Stimulated activated CD4-positive, alpha-beta T cell treated with anti-CD3 and anti-CD28 coated beads, Interleukin-15, amount 100 ng/mL, for 1 hour (primary cell): ENCODE data around the gene RPL12.
A peak's percentile ranks its signal among the peaks of the same experiment; 100 is the strongest.

Experiments used
- DNase-seq, 2 donors: peaks; one replicate each; pipeline ENCODE4 v3.0.0-alpha.2; 2020; ENCODE audit warnings: low read depth in 1 of 2, low spot score in 1 of 2

Gene RPL12

DNA sequence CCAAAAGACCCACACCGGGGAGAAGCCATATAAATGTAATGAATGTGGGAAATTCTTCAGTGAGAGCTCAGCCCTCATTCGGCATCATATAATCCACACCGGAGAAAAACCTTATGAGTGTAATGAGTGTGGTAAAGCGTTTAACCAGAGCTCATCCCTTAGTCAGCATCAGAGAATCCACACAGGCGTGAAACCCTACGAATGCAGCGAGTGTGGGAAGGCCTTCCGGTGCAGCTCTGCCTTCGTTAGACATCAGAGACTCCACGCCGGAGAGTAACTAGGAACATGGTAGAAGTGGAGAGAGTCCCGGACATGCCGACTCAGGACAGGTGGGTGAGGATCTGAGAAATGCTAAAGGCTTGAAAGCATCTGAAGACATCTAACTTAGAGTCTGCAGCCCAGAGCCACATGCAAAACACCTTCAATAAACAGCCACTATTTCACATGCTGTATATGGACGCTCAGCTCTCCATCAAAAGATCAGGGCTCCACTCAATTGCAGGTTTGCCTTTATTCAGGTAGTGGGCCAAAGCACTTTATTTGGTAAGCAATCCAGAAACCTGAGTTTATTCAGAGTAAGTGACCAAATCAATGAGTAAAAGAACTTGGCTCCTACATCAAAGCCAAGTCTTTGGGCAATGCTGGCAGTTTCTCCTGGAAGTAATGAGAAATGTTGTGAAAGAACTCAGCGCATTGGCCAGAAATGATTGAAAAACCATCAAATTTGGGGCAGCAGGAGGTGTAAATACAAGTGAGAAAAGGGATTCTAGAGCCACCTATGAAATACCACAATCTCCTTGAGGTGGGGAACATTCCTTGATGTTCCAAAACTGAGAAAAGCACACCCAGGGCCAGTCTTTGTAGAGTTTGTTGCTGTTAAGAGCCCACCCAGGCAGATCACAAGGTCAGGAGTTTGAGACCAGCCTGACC is 6.0 kb downstream of the RPL12 start:
- no peak for DNase-seq

DNA sequence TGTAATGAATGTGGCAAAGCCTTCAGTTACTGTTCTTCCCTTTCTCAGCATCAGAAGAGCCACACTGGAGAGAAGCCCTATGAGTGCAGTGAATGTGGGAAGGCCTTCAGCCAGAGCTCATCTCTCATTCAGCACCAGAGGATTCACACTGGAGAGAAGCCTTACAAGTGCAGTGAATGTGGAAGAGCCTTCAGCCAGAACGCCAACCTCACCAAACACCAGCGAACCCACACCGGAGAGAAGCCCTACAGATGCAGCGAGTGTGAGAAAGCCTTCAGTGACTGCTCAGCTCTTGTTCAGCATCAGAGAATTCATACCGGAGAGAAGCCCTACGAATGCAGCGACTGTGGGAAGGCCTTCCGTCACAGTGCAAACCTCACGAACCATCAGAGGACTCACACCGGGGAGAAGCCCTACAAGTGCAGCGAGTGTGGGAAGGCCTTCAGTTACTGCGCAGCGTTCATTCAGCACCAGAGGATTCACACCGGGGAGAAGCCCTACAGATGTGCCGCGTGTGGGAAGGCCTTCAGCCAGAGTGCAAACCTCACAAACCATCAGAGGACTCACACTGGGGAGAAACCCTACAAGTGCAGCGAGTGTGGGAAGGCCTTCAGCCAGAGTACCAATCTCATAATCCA is 6.8 kb downstream of the RPL12 start:
- no peak for DNase-seq

DNA sequence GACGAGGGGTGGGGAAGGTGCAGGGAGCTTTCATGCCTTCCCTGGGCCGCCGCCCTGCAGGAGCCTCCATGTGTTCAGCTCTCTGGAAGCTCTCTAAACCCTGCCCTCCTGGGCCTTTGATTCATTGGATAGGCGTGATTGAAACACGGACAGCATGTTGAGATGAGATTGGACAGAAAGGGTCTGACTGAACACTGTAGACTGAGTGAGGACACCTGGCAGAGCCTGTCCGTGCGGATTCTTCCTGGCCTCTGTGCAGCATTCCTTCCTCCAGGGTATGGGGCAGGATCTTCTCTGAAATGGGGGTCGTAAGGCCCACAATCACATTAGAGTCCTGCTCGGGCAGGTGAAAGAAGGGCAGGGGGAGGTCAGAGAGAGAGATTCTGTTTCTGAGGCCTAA is 12.8 kb downstream of the RPL12 start:
- no peak for DNase-seq

DNA sequence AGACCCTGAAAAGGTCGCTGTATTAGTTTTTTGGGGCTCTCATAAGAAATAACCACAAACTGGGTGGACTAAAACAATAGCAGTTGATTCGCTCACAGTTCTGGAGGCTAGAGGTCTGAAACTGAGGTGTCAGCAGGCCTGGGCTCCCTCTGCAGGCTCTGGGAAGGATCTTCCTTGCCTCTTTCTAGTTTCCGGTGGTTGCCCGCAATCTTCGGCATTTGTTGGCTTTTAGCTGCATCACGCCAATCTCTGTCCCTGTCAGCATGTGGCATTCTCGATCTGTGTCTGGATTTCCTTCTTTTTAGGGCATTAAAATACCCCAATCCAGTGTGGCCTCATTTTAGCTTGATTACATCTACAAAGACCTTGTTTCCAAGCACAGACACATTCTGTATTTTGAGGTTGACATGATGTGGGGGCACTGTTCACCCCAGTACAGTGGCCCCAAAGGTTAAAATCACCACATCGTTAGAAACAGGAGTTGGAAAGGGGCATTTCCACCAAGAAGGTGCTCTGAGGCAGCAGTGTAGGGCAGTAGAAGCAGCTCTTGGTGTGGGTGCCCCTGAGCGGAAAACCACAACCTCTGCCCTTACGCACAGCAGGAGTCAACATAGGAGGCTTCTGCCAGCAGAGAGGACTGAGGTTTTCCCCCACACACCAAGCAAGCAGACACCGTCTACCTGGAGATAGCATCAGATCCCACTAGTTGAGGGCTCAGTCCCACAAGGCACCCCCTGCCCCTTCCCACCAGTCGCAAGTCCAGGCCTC is 13.5 kb downstream of the RPL12 start:
- DNase-seq: no peak

DNA sequence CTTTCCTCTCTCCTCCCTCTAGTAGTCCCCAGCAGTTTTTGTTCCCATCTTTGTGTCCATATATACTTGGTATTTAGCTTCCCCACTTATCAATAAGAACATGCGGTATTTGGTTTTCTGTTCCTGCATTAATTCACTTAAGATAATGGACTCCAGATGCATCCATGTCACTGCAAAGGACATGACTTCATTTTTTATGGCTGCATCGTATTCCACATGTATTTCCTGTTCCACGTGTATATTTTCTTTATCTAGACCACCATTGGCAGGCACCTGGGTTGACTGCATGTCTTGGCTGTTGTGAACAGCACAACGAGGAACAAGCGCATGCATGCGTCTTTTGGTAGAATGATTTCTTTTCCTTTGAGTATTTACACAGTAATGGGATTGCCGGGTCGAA is 20.8 kb downstream of the RPL12 start:
- no peak for DNase-seq

DNA sequence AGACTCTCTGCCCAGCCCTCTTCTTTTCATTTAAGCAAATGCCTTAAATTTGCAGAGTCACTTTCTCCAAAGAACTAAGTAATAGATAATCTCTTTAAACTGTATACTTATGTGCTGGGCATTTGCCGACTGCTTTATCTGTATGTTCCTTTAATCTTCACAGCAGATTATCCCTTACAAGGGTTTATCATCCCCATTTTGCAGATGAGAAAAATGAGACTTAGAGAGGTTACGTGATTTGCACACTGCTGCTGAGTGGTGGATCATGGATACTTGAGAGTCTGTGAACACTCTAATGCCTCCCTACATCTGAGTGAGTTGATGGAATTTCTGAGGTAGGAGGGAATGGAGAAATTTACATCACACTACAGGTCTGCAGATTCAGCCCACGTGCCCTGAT is 22.9 kb downstream of the RPL12 start:
- no peak for DNase-seq

DNA sequence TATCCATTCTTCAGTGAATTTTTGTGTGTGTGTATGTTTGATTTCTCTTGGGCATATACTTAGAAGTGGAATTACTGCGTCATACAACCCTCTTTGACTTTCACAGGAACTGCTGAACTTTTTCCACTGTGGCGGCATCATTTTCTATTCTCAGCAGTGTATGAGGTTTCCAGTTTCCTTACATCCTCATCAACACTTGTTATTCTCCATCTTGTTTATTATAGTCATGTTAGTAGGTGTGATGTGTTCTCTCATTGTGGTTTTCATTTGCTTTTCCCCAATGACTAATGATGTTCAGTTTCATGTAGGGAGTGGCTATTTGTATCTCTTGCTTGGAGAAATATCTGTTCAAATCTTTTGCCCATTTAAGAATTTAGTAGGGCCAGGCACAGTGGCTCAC is 24.4 kb downstream of the RPL12 start:
- no peak for DNase-seq

DNA sequence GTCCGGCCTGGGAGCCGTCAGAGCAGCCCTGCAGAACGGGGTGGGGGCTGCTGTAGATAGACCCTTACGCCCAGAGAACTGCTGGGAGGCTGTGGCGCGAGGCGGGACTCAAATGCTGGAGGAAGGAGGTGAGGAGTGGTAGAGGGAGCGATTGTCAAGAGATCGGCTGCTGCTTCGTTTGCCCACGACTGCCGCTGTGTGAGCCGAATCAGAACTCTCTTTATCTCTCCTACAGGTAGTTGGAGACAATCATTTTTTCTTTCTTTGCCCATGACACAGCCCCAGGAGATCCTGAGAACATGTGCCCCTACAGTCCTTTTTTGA is 26.6 kb downstream of the RPL12 start:
- DNase-seq: no peak

DNA sequence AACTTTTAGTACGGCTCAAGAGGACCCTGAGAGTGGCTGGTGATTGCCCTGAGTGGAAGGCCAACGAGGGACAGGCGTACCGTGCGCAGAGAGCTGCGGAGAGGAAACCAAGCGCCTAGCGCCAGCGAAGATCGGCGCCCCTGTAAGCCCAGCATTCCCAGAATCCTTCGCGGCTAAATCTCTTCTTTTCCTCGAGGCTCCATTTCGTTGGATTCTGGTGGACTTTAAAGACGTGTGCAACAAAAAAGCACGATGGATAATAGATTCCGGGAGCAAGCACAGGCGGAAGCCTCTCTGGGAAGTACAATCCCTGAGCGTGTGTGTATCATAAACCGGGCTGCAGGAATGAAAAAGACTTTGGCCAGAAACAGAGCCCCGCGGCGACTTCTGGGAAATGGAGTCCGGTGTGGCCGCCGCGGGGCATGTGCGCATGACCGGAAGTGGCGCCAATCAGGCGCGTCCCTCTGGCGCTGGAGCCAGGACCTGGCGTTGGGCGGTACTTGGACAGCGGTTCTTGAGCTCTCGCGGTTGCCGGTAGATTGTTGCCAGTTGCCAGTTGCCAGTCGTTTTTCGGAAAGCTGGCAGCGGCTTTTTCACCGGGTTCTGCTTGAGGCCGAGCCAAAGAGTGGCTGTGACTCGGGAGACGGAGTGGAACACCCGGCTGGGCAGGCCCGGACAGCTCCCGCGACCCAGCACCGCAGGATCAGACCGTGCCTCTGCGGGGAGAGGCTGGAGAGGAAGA is 27.1 kb downstream of the RPL12 start, which contains the start of gene ZNF79:
Gene ZNF79 (plus strand): TSS at position 449 of the 742 bp plus-strand sequence. CDS start 406 bp downstream, outside the sequence.
- peak; percentile 77 to 87 for DNase-seq

DNA sequence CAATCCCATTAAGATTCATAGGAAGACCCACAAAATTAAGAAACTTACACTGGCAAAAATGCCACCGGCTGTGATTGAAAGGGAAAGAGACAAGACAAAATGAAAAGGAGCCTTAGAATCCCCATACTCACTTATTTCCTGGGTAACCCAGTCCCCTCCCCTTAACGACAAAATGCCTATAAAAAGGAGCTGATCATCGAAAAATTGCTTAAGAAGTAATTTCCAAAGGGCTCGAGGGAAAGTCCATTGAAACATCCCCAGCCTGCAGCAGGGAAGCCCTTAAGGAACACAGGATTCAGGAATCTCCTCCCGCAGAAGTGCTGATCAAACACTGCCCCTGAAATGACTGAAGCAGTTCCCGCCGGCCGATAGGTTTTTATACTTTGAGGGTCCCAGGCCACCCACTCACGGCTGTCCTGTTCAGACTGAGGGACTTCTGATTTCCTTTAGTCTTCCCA is 27.7 kb downstream of the RPL12 start:
- DNase-seq: no peak

DNA sequence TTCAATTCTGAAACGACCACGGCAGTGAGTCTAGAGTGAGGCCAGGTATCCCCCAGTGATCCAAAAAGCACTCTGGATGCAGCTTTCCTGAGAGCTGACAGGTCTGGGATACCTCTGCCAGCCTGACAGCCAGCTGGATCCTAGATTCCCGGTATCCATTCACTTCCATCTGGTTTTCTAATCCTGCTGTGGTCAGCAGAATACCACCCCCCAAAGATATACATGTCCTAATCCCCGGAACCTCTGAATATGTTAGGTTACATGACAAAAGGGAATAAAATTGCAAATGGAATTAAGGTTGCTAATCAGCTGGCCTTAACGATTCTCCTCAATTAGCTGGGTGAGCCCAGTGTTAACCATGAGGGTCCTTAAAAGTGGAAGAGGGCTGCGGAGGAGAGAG is 28.4 kb downstream of the RPL12 start:
- no peak for DNase-seq

DNA sequence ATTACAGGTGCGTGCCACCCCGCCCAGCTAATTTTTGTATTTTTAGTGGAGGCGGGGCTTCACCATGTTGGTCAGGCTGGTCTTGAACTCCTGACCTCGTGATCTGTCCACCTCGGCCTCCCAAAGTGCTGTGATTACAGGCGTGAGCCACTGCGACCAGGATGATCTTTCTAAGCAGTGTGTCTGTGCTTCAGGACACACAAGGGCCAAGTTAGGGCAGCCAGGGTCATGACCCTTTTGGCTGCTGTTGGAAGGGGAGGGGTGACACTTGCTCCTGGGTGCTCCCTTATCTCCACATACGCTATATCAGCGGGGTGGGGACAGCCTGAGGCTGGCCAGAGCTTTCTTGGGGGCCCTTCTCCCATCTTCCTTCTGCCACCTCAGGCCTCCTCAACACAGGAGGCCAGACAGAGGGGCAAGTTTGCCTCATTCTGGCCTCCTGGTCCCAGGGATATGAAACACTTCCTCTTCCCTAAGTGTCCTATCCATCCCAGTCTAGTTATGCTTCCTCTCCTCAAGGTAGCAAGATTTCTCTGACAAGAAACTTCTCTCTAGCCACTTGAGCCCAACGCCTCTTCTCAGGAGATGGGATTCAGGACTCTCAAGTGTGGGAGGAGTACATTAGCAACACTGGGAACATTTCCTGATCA is 28.9 kb downstream of the RPL12 start:
- no peak for DNase-seq

DNA sequence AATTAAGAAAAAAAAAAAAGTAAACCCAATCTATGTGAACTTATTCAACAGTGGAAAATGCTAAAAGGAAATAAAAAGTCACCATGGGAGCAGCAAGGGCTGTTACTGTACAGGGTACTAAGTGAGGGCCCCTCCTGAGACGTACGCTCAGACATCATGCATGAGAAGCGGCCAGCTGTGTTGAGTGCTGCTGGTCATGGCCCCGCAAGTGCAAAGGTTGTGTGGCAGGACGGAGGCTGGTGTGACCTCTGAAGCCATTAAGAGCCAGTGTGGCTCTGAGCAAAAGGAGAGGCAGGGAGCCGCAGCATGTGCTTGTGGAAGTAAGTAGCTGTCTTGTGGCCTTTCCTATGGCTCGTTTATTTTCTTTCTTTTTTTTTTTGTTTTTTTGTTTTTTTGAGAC is 30.1 kb downstream of the RPL12 start:
- no peak for DNase-seq

DNA sequence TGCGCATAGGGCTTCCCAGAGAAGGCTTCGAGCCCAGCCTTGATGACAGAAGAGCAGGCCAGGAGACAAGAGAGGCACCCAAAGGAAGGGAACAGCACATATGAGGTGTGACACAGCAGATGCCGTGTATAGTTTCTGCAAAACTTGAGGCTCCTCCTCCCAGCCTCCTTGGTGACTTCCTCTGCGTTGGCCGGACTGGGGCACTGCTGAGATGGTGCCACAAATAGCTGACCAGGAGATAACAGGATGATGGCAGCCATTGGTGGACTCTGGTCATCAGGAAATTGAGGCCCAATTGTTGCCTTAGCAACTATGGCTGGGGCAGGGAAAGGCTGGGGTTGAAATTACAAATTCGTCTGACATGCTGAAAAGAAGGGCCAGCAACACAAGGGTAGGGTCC is 31.9 kb downstream of the RPL12 start:
- no peak for DNase-seq

DNA sequence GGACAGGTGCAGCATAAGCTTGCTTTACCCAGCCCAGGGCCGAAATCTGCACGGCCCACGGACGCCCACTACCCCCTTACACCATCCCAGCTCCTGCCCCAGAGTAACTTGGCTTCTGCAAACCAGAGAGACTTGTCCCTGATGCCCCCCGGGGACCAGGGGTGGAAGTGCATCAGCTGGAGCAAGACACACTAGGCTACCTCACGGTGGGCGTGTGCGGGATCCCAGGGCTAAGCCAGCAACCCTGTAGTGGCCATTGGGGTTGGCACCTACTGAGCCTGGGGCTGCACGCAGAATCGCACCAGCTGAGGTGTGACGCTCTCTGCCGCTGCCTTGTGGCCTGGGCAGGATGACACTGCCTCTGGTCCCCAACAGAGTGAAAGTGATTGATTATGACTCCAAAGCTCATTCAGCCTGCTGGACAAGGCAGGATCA is 33.2 kb downstream of the RPL12 start:
- DNase-seq: peak in 1 of 2 donors; percentile 31

DNA sequence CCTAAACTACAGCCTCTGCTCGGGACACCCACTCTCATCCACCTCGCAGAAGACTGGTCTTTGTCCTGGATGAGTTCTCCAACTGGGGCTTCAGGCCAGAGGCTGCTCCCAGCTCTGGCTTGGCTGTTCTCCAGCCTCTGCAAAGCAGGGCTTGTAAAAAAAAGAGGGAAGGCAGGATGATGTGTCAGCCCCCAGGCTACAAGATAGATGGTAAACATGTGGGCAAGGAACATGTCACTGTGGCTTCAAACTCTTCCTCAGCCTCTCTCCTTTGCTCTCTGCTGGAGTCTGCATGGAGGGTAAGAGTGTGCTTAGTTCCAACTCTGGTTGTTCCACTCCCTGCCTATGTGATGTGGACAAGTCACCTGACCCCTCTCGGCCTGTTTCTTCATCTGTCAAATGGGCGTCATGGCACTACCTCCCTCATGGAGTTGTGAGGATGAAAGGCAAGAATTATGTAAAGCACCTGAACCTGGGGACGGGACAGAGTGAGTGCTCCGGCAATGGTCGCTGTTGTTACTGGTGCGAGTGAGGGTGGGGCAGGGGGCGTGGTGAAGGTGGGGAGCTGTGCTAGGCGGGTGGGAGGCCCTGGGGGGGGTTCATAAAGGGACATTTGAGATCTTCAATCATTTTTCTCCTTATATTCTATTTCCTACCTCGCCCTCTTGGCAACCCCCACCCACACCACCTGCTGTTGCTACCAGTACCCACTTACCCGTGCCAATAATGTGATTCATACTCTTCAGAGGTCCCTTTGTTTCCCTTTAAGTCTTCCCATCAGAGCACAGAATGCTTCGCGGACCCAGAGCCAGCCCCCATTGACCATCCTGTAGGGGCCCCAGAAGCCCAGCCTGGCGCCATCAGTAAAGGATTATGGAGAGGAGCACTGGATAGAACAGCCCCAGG is 33.8 kb downstream of the RPL12 start:
- DNase-seq: no peak

DNA sequence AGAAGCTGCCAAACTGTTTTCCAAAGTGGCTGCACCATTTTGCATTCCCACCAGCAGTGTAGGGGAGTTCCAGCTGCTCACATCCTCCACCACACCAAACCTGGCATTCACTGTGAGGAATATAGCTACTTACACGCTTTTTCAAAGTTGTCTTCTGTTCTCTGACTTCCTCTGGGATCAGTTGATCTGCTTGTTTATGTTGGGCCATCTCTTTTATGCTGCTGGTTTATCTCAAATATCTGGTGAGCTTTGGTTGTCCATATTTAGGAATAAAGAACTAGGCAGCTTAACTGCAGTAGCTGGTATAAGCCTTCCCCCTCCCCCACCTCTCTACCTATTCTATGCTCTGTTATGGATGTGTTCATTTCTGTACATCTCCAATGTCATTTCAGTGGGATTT is 35.5 kb downstream of the RPL12 start:
- DNase-seq: no peak

DNA sequence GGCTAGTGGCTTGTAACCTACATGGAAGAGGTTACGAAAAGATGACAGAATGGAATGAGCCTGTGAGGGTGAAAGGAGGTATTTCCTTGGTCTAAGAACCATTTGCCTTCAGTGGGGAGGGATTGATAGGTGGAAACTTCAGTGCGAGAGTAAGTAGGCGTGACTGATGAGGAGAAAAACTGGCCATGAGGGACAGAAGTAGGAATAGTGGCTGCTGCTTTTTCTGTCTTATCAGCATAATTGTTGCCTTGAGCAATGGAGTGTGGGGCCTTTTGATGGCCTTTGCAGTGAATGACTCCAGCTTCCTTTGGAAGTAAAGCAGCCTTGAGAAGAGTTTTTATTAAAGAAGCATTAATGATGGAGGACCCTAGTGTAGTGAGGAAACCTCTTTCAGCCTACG is 36.1 kb downstream of the RPL12 start:
- DNase-seq: no peak

DNA sequence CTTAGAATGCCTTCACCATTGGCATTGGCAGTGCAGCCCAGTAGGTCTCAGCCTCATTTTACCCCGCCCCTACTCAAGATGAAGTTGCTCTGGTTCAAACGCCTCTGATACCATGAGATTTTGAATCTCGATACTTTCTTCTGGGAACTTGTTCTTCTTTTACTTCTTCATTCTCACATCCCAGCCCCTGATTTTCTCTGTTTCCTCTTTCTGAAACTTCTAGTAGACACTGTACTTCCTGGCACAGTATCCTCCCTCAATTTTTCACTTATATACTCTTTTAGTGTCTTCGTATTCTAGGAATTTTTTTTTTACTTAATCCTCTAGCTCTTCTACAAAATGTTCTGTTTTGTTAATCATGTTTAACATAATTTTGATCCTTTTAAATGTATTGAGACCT is 40.1 kb downstream of the RPL12 start:
- DNase-seq: no peak

DNA sequence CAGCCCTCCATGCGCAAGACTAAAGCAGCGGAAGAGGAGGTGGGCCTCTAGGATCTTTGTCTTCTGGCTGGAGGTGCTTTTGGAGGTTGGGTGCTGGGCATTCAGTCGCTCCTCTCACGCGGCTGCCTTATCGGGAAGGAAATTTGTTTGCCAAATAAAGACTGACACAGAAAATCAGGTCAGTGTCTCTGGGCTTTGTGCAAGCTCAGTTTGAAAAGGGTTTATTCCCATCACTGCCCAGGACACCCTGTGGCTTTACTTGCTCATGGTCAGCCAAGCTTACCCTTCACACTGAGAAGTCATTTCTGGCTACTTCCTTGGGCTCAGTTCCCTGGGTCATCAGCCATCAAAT is 43.7 kb downstream of the RPL12 start:
- no peak for DNase-seq
